Progenitor cell of endocrine pancreas (in vitro differentiated cells): ENCODE results near the gene KRTAP10-3. TPM values are rescaled to one million over a fixed set of nuclear protein-coding genes. Genes with fewer than 3 reads are reported as not detected.
"Not testable (repeated sequence)": the region's sequence is repeated elsewhere in the genome, so short reads cannot be mapped to it uniquely, and the experiment has no call there.

ENCODE experiments used
- DNase-seq: peaks from one replicate; pipeline ENCODE4 v3.0.0; 2021; ENCODE audit warnings: low spot score; ENCODE audit not compliant: unreplicated experiment
- H3K27ac Mint-ChIP-seq: 2 replicates; pipeline ENCODE4 v1.8.0; 2021; ENCODE audit warnings: mild to moderate bottlenecking, moderate library complexity, mixed read lengths
- H3K27me3 Mint-ChIP-seq: 2 replicates; pipeline ENCODE4 v1.8.0; 2021; ENCODE audit warnings: mixed read lengths
- H3K36me3 Mint-ChIP-seq: 2 replicates; pipeline ENCODE4 v1.8.0; 2022; ENCODE audit warnings: mixed read lengths; ENCODE audit not compliant: insufficient read depth
- H3K4me1 Mint-ChIP-seq: 2 replicates; pipeline ENCODE4 v1.8.0; 2021; ENCODE audit warnings: low read depth, mixed read lengths
- H3K4me3 Mint-ChIP-seq: 2 replicates; pipeline ENCODE4 v1.8.0; 2021; ENCODE audit warnings: low read depth, mild to moderate bottlenecking, moderate library complexity, mixed read lengths
- H3K9me3 Mint-ChIP-seq: 2 replicates; pipeline ENCODE4 v1.8.0; 2021; ENCODE audit warnings: low read depth, mixed read lengths
- total RNA-seq: library from RNA; stranded (reverse); gene quantifications from 2 replicates; pipeline ENCODE4 v1.2.1, GENCODE V29; 2021
- TF ChIP-seq, protein P1 (sequence below): fragments of 200-600 bp; sonication (generic); IDR thresholded peaks from one replicate; pipeline ENCODE4 v1.5.0; 2021; ENCODE audit warnings: antibody characterized with exemption, mild to moderate bottlenecking; ENCODE audit not compliant: unreplicated experiment

KRTAP10-3 gene
- total RNA-seq, 1 donor from 2014 or later: not detected

- H3K27me3 Mint-ChIP-seq: peaks cover 15% of the 10 kb centered on the region
- H3K36me3 Mint-ChIP-seq: peaks cover 2% of the 10 kb centered on the region
- no peaks in the 10 kb centered on the region for H3K4me1 Mint-ChIP-seq
- no peak overlapping the region for H3K4me3 Mint-ChIP-seq
- TF ChIP-seq, protein P1, sequence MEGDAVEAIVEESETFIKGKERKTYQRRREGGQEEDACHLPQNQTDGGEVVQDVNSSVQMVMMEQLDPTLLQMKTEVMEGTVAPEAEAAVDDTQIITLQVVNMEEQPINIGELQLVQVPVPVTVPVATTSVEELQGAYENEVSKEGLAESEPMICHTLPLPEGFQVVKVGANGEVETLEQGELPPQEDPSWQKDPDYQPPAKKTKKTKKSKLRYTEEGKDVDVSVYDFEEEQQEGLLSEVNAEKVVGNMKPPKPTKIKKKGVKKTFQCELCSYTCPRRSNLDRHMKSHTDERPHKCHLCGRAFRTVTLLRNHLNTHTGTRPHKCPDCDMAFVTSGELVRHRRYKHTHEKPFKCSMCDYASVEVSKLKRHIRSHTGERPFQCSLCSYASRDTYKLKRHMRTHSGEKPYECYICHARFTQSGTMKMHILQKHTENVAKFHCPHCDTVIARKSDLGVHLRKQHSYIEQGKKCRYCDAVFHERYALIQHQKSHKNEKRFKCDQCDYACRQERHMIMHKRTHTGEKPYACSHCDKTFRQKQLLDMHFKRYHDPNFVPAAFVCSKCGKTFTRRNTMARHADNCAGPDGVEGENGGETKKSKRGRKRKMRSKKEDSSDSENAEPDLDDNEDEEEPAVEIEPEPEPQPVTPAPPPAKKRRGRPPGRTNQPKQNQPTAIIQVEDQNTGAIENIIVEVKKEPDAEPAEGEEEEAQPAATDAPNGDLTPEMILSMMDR: no peak
- no peak overlapping the region for H3K27ac Mint-ChIP-seq
- no peak for DNase-seq
- peaks cover 19% of the 10 kb centered on the region for H3K9me3 Mint-ChIP-seq
Observed at GRCh38 chr21:44583800-44584147, 25.2 kb upstream of the KRTAP10-3 start.

DNA sequence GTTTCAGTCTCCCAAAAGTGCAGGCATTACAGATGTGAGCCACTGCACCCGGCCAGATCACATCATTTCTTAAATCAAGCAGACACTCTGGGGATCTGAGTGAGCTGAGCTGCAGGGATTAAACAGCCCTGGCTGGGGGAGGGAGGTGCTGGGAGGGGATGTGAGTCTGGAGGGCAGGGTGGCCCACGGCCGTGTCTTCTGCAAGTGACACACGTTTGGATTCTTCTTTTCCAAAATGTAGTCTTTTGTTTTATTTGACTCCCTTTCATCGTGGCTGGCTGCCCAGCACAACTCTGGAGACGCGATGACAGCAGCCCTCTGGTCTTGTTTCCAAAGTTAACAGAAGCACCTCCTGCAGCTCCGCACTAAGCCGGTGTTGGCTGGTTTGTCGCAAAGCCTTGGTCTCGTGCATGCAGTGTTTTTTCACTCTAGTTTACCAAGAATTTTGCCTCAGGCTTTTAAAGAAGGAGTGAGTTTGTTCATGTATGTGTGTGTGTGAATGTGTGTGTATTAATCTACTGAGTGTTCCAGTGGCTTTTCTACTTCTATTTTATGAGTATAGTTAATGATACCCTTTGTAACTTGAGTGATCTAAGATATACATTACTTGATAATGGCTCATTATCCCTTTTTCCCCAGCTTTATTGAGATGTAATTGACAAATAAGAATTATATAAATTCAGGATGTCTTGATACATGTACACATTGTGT, 24.6 kb upstream of the KRTAP10-3 start:
- no peak overlapping the region for H3K27ac Mint-ChIP-seq
- H3K36me3 Mint-ChIP-seq: peaks cover 2% of the 10 kb centered on the region
- TF ChIP-seq, protein P1: no peak
- peaks cover 15% of the 10 kb centered on the region for H3K27me3 Mint-ChIP-seq
- DNase-seq: no peak
- no peaks in the 10 kb centered on the region for H3K4me1 Mint-ChIP-seq
- peaks cover 20% of the 10 kb centered on the region for H3K9me3 Mint-ChIP-seq
- no peak overlapping the region for H3K4me3 Mint-ChIP-seq

DNA sequence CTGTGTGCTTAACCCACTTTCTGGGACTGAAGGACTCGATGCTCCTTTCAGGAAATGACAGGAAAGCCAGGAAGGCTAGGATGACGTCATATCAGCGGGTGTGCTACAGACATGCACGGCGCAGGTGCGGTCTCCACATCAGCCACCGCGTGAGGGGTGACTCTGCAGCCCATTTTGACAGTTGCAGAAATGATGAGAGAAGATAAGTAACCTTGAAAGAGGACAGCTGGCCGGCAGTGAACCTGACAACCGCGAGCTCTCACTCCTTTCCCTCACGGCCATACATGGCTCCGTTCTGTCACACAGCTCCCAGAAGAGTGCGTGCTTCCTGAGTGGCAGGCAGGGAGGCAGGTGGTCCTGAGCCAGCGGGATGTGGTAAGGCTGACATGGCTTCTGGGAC, 23.5 kb upstream of the KRTAP10-3 start:
- H3K4me3 Mint-ChIP-seq: no peak overlapping the region
- peaks cover 15% of the 10 kb centered on the region for H3K27me3 Mint-ChIP-seq
- H3K27ac Mint-ChIP-seq: no peak overlapping the region
- peaks cover 2% of the 10 kb centered on the region for H3K36me3 Mint-ChIP-seq
- peaks cover 23% of the 10 kb centered on the region for H3K9me3 Mint-ChIP-seq
- DNase-seq: no peak
- H3K4me1 Mint-ChIP-seq: no peaks in the 10 kb centered on the region
- TF ChIP-seq, protein P1: no peak

- TF ChIP-seq, protein P1: no peak
- Mint-ChIP-seq H3K4me3 (no peak overlapping the region), H3K27ac (no peak overlapping the region), H3K36me3 (peaks cover 2% of the 10 kb centered on the region), H3K4me1 (no peaks in the 10 kb centered on the region), H3K9me3 (peaks cover 20% of the 10 kb centered on the region), H3K27me3 (peaks cover 12% of the 10 kb centered on the region)
- no peak for DNase-seq
Observed at GRCh38 chr21:44581158-44581557, 22.6 kb upstream of the KRTAP10-3 start.

GRCh38 chr21:44580231-44580821, 21.7 kb upstream of the KRTAP10-3 start, which contains the start of gene KRTAP10-5:
KRTAP10-5 (minus strand) TSS chr21:44580604; CDS start chr21:44580578, 26 bp downstream.
- not testable (repeated sequence) for DNase-seq, H3K27me3 Mint-ChIP-seq, H3K27ac Mint-ChIP-seq, H3K36me3 Mint-ChIP-seq, H3K4me1 Mint-ChIP-seq, H3K4me3 Mint-ChIP-seq
- peaks cover 20% of the 10 kb centered on the region for H3K9me3 Mint-ChIP-seq

GRCh38 chr21:44579833-44580144, 21.2 kb upstream of the KRTAP10-3 start:
- DNase-seq: no peak
- Mint-ChIP-seq H3K27me3 (peaks cover 6% of the 10 kb centered on the region), H3K27ac (no peak overlapping the region), H3K4me3 (no peak overlapping the region), H3K4me1 (peaks cover 2% of the 10 kb centered on the region), H3K36me3 (peaks cover 2% of the 10 kb centered on the region), H3K9me3 (peaks cover 20% of the 10 kb centered on the region)
- TF ChIP-seq, protein P1: no peak
